ENCODE results near the gene FUNDC2.
A peak's percentile ranks its signal among the peaks of the same experiment; 100 is the strongest.
"Not testable (repeated sequence)": the region's sequence is repeated elsewhere in the genome, so short reads cannot be mapped to it uniquely, and the experiment has no call there.

The FUNDC2 gene

DNA sequence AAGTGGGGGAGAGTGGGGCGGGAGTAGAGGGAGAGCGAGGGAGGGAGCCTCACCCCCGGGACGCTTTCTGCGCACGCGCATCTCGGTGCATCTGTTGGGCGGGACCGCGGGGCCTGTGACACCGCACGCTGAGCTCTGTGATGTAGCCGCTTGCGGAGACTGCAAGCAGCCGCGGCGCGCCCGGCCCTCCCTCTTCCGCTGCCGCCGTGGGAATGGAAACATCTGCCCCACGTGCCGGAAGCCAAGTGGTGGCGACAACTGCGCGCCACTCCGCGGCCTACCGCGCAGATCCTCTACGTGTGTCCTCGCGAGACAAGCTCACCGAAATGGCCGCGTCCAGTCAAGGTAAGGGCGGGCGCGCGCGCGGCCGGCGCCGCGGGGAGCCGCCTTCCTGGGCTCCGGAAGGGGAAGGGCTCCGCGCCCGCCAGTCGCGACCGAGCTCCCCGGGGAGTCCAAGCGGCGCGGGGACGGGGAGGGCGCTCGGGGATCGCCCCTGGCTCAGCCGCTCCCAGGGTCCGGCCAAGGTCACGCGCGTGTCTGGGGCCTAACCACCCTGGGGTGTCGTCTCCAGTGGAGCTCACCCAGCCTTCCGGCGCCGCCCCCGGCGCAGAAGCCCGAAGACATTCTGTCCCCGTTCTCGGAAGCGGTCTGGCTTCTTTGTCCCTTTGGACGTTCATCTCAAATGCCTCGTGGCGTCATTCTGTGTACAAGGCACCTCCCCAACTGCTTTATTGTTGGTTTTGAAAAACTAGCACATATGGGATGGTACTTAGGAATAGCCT, at the start of gene FUNDC2:
FUNDC2 (plus strand) TSS at position 118 of the 782 bp plus-strand sequence; CDS start at position 213, 95 bp downstream.
- peak; percentile 87 for DNase-seq (ENCODE audit: low read depth)

DNA sequence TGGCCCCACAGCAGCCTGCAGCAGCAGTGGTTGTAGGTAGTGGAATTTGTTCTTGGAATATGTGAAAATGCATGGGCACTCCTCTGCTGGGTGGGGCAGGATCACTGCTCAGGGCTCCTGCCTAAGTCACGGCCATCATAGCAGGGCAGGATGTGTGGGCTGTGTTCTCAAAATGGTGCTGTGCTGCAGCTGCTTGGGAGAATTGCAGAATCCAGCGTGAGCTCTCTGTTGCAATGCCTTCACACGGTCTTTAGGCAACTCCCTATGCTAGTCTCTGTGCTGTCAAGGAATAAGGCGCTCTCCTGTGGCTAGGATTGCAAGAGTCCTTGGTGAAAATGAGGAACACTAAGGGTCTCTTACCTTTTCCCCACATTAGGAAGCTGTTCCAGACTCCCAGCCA, 47.0 kb upstream of the FUNDC2 start:
- no peak for DNase-seq (ENCODE audit: low read depth)

- peak; percentile 60 for DNase-seq (ENCODE audit: low read depth)
These were observed 46.1 kb upstream of the FUNDC2 start for GRCh38 chrX:154980330-154981115.

GRCh38 chrX:154981116-154981411, 45.6 kb upstream of the FUNDC2 start:
- no peak for DNase-seq (ENCODE audit: low read depth)

DNA sequence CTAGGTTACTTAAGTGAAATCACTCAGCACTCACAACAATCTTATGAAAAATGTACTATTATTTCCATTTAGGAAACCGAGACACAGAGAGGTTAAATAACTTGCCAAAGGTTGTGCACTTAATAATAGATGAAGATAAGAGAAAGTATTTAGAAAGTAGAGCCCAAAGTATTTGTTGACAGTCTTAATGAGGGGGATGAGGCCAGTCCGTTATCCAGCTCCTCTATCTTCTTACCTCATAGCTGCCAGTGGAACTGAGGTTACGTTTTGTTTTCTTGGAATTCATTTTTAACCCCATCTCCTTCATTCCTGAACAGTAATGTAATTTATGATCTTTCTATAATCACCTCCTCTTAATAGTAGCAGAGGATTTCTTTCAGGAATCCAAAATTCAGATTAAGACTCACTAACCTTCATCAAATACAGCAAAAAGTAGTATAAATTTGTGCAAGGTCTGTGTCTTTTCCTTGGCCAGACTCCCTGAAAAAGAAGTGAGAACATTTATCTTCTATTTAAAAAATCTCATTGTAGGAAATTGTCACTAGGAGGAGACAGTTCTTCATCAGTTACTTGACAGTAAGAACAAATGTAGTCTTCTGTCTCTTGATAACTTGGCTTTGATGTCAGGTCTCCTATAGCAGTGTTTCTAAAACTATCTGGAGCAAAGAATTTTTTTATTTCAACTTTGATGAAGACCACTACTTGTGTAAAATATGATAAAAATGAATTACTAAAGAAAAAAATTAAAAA, 39.6 kb upstream of the FUNDC2 start:
- DNase-seq (ENCODE audit: low read depth) = no peak

GRCh38 chrX:154987940-154988339, 38.7 kb upstream of the FUNDC2 start:
- DNase-seq (ENCODE audit: low read depth) = no peak

GRCh38 chrX:154988719-154989118, 37.9 kb upstream of the FUNDC2 start:
- DNase-seq (ENCODE audit: low read depth) = no peak

DNA sequence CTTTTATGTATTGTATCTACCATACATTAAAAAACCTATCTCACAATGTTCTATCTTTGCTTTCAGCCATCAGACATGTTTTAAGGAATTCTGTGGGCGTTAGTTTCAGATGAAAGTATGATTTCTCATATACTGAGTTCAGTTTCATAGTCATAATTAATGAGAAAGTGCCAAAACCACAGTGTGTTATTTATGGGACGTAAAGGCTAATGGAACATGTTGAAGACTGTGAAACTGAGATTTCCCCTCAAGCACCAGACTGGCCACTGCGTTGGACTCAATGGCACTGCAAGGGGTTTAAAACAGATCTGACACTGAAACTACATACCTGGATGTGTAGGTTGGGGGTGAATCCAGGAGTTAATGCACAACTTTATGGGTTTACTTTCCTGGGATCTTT, 36.1 kb upstream of the FUNDC2 start:
- no peak for DNase-seq (ENCODE audit: low read depth)

DNA sequence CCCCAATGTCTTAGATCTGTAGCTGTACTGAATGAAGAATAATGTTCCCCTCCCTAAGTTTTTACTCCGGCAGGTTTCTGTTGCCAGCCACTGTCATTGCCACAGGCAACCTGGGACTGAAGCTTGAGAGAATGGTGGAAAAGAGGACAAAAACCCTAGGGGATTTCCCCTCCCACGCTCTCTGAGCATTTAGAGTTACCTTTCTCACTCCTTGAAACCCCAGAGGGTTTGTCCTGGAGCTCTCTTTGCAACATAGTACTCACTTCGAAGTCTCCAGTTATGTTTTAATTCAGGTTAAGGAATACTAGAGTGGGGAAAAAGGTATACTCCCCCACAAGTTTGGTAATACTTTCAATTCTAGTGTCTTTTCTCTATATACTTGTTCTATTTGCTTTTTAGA, 35.6 kb upstream of the FUNDC2 start:
- DNase-seq (ENCODE audit: low read depth) = no peak

GRCh38 chrX:154991476-154991875, 35.2 kb upstream of the FUNDC2 start:
- no peak for DNase-seq (ENCODE audit: low read depth)

DNA sequence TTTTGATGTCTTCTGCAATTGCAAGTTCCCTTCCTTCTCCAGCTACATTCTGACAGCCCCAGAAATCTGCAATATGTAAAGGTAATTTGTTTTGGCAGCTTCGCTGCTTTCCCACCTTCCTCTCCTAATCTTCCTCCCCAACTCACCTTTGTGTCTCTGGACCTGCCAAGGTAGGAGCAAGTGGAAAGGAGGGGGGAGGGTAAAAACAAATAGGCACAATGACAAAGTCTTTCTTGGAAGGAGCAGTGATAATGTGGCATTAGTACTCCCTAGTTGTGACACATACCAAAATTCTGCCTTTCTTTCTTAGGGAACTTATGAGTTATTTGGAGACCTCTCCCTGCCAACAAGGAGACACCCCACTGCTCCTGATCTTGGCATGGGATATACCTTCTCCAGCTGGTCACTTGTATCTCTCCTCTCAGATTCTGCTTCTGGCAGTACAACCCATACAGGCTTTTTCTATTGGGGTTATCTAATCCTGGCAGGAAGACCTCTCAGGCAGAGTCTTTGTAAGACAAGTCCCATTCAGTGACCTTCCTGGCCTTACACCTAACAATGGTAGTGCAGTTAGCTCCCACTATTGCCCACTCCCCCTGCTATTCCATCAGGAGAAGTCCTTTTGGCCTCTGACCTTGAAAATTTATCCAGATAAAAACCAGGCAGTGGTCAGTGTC, 28.3 kb upstream of the FUNDC2 start:
- DNase-seq (ENCODE audit: low read depth) = no peak

DNA sequence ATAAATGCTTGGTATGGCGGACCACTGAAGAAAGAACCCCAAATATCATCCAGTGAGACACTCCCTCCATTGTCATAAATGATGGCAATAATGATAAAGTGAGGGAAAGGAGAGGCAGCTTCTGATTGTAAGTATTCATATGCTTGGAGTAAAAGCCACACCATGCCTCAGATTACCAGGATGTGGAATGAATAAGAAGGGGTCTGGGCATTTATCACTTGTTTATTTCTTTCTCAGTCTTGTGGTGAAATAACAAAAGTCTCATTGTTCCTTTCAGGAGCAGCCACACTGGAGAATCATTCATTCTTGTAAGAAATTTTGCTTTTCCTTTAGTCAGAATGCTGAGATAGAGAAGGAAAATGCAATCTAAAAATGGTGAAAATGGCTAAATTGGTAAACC, 25.8 kb upstream of the FUNDC2 start:
- no peak for DNase-seq (ENCODE audit: low read depth)

DNA sequence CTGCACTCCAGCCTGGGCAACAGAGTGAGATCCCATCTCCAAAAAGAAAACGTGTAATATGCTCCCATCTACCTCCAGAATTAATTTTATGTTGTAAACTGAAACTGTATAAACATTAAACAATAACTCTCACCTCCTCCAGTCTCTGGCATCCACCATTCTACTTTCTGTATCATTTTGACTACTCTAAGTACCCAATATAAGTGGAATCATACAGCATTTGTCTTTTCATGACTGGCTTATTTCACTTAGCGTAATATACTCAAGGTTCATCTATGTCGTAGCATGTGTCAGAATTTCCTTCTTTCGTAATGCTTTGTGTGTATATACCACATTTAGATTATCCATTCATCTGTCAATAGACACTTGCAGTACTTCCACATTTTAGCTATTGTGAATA, 24.8 kb upstream of the FUNDC2 start:
- no peak for DNase-seq (ENCODE audit: low read depth)

DNA sequence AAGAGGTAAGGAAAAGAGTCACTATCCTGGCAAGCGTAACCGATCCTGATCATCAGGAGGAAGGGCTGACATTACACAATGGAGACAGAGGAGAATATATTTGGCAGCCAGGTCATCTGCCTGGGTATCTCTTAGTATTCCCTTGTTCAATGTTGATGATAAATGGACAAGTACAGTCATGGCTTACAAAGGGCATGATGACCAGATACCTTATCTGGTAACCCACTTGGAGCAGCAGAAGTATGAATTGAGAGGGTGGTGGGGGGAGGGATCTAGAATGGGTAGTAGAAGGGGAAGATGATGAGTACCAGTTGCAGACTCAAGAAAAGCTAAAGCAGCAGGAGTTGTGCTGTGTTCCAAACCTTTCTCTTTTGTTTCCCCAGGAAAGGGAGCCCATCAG, 21.5 kb upstream of the FUNDC2 start:
- DNase-seq (ENCODE audit: low read depth) = no peak

- not testable (repeated sequence) for DNase-seq (ENCODE audit: low read depth)
These were observed 20.3 kb upstream of the FUNDC2 start for GRCh38 chrX:155006379-155006778.

GRCh38 chrX:155006913-155007671, 19.6 kb upstream of the FUNDC2 start:
- not testable (repeated sequence) for DNase-seq (ENCODE audit: low read depth)

GRCh38 chrX:155008578-155008977, 18.1 kb upstream of the FUNDC2 start:
- not testable (repeated sequence) for DNase-seq (ENCODE audit: low read depth)

GRCh38 chrX:155009994-155010472, 16.6 kb upstream of the FUNDC2 start:
- DNase-seq (ENCODE audit: low read depth) = no peak

DNA sequence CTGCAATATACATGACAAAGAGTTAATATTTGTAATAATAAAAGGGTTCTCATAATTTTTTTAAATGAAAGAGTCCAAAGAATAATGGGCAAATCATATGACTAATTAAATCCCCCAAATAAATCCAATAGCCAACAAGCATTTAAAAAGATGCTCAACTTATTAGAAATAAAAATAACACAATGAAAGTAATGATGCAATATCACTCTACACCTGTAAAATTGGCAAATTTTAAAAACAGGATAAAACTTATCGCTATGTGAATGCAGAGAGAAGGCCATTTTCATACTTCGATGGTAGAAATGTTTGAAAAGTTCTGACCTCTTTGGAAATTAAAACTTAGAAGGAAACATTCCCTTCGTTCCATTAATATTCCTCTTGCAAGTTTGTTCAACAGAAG, 6.1 kb upstream of the FUNDC2 start:
- DNase-seq (ENCODE audit: low read depth) = no peak

DNA sequence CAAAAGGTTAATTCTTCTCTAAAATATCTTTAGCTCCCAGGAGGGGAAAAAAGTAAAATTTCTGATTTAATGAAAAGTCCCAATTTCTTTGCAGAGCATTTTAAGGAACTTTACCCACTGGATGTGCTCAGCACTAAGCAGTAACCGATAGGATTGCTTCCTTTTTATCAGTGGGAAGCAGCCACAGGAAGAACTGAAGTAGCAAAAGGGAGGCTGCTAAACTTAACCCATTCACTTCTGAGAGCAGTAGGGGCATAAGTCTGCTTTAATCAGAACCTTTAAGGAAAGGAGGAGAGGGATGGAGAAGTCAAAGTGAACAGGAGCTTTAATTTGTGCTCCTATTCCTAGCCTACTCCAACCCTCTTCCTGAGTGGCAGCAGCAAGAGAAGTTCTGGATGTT, 4.1 kb upstream of the FUNDC2 start, which contains the start of gene F8:
F8 (minus strand) TSS at position 139 of the 400 bp plus-strand sequence. CDS start 171 bp downstream, outside the sequence.
- DNase-seq (ENCODE audit: low read depth) = no peak

All from activated T-cell treated with anti-CD3 and anti-CD28 coated beads for 24 hours (primary cell).